ENCODE measurements around the gene SCN9A.

DNA sequence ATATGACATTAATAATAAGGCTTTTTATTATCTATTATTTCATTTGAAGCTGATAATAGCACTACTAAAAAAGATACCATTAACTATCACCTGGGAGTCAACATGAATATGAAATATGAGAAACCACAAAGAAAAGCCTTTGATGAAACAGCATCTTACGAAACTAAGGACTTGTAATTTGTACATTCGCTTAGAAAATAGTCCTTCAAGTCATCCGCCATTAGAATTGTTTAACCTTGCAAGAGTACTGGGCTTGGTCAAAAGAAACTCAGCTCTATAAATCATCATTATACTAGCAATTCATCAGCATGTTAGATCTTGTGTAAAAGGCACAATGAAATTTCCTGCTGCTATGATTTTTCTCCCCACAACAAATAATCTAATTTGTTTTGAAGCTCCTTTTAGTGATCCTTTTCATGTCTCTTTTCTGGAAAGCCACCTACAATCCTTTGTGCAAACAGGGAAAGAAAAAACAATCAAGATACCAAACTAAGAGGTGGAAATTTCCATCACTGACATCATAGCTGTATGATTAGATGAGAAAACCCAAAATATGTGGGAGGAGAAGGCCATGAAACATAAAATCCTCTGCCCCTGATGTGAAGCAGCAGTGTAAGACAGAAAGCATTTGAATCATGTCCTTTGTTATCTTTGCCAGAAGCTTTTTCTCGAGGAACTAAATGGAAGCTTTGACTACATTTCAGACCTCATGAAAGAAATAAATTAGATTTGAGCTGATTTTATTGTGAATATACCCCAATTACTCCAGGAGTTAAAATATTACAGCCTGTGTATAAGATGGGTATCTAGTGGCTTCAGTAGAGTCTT, 31.2 kb downstream of the SCN9A start:
- TF ChIP-seq, protein P1, sequence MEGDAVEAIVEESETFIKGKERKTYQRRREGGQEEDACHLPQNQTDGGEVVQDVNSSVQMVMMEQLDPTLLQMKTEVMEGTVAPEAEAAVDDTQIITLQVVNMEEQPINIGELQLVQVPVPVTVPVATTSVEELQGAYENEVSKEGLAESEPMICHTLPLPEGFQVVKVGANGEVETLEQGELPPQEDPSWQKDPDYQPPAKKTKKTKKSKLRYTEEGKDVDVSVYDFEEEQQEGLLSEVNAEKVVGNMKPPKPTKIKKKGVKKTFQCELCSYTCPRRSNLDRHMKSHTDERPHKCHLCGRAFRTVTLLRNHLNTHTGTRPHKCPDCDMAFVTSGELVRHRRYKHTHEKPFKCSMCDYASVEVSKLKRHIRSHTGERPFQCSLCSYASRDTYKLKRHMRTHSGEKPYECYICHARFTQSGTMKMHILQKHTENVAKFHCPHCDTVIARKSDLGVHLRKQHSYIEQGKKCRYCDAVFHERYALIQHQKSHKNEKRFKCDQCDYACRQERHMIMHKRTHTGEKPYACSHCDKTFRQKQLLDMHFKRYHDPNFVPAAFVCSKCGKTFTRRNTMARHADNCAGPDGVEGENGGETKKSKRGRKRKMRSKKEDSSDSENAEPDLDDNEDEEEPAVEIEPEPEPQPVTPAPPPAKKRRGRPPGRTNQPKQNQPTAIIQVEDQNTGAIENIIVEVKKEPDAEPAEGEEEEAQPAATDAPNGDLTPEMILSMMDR (IDR thresholded peaks at IDR 0.05) = no peak
- no peak for TF ChIP-seq POLR2A (IDR thresholded peaks at IDR 0.05)
